GM12872 (cell line): Measurements from ENCODE around the gene RNF14.

Source experiments
- CTCF ChIP-seq: IDR thresholded peaks from 3 replicates; pipeline ENCODE4 v1.5.1; 2011; ENCODE audit warnings: low read depth, mild to moderate bottlenecking, low read length, moderate library complexity; ENCODE audit not compliant: insufficient read depth

Gene RNF14

DNA sequence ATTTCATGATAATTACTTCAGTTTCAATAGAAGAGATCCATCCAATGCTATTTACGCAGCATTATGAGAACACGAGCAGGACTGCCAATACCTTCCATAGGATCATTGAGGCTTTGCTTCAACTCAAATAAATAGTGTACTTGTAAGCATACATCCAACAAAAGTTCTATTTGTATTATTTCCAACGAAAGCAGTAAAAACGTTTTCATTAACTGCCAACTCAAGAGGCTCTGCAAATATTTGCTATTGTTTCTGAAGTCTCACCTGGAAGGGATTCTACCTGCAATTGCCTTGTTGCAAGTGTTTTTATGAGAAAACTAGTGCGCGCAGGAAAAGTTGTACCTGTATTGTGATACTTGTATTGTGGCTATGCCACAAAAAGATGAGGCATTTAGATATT, 54.9 kb downstream of the RNF14 start:
- TF ChIP-seq CTCF: no peak

- TF ChIP-seq CTCF: no peak
Measured at GRCh38 chr5:142024771-142025304, 55.9 kb downstream of the RNF14 start.

DNA sequence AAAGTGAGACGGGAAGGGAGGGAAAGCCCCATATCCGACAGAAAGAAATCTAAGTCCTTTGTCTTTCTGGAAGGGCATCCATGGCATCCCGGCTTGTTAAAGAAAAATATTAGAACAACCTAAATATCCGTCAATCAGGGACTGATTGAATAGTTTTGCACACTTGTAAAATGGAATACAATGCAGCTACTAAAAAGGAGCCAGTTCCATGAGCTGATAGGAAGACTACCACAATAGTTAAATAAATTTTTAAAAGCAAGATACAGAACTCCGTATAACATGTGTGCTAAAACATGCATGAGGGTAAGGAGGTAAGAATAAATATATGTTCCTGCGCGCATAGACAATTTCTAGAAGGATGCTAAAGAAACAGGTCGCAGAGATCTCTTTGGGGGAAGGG, 56.7 kb downstream of the RNF14 start:
- TF ChIP-seq CTCF: no peak

- TF ChIP-seq CTCF: no peak
Measured at GRCh38 chr5:142032150-142032549, 63.2 kb downstream of the RNF14 start.

- TF ChIP-seq CTCF: no peak
Measured at GRCh38 chr5:142032747-142033631, 64.1 kb downstream of the RNF14 start.

DNA sequence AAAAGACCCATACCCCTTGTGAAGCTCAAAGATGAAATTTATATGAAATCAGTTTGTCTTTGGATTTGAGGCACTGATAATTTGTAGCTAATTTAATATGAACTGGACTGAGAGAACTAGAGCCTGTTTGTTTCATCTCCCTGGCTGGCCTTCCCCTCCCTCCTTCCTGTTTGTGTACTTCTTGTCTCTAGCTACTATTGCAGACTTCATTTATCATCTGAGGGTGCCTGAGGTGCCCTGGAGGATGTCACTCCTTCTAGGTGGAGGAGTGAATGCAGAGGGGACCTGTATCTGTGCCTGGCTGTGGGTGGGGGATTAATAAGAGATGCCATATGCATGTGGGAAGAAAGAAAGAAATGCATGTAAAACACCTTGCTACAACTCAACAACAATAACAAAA, 66.1 kb downstream of the RNF14 start:
- TF ChIP-seq CTCF: no peak

DNA sequence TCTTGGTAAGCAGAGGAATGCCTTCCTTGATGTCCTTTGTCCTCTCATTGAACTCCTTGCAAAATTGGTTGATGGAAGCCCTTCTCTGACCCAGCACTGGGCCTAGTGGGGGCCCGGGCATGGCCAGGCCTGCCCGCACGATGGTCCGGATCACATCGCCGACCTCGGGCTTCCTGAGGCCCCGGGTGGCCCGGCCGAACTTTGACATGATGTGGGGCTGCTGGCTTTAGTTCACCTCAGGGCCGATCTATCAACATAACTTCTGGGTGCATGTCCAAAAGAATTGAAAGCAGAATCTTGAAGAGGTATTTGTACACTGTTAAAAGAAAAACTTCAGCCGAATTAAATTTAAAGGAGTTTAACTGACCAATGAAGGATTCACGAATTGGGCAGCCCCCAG, 68.0 kb downstream of the RNF14 start:
- no peak for TF ChIP-seq CTCF
